Kidney (tissue), 14 donors: ENCODE results near the gene GDPD4. TPM values are rescaled to one million over a fixed set of nuclear protein-coding genes. Genes with fewer than 3 reads are reported as not detected.
A peak's percentile ranks its signal among the peaks of the same experiment; 100 is the strongest.

Experiments used
- DNase-seq, 5 donors: peaks; one replicate each; pipeline ENCODE4 v3.0.0-alpha.2; 2013 to 2020
- FAIRE-seq: peaks from 2 replicates; lab custom pipeline; 2012; peaks lifted over from hg19 to GRCh38; lab: Jason Lieb, UNC
- H3K27ac ChIP-seq, 2 donors: one replicate each; pipeline ENCODE4 v1.7.0; 2013; ENCODE audit warnings: low read depth in 2 of 2, low read length in 2 of 2, inconsistent platforms in 1 of 2
- H3K27me3 ChIP-seq: one replicate; pipeline ENCODE4 v1.7.1; 2013; ENCODE audit warnings: low read length, inconsistent platforms; ENCODE audit not compliant: control insufficient read depth, insufficient read depth
- H3K36me3 ChIP-seq, 3 donors: one replicate each; pipeline versions ENCODE4 v1.7.0 to v1.7.1; 2013; ENCODE audit warnings: low read length in 3 of 3, control low read depth in 1 of 3, inconsistent platforms in 1 of 3; ENCODE audit not compliant: insufficient read depth in 3 of 3, control insufficient read depth in 2 of 3
- H3K4me1 ChIP-seq, 3 donors: one replicate each; pipeline versions ENCODE4 v1.7.0 to v1.7.1; 2013; ENCODE audit warnings: low read length in 3 of 3, inconsistent platforms in 1 of 3, low read depth in 1 of 3; ENCODE audit not compliant: control insufficient read depth in 2 of 3, insufficient read depth in 2 of 3
- H3K4me3 ChIP-seq, 3 donors: one replicate each; pipeline versions ENCODE4 v1.7.0 to v1.8.1; 2013; ENCODE audit warnings: low read length in 3 of 3, control low read depth in 1 of 3, inconsistent platforms in 1 of 3
- H3K9ac ChIP-seq, 3 donors: one replicate each; pipeline versions ENCODE4 v1.7.0 to v1.7.1; 2013; ENCODE audit warnings: low read length in 3 of 3, control low read depth in 1 of 3, inconsistent platforms in 1 of 3
- H3K9me3 ChIP-seq, 3 donors: one replicate each; pipeline versions ENCODE4 v1.7.0 to v1.7.1; 2013; ENCODE audit warnings: low read length in 3 of 3, control low read depth in 1 of 3, inconsistent platforms in 1 of 3; ENCODE audit not compliant: control insufficient read depth in 2 of 3, insufficient read depth in 1 of 3
- intact Hi-C: fragments of 100-400 bp; cut with DNase I; formaldehyde crosslinking; loops from one replicate; pipeline ENCODE4 v1.11.1; 2022
- polyA plus RNA-seq: library from polyadenylated mRNA; stranded (reverse); fragments of 350-450 nt; fragmentation: Illumina TruSeq; extraction: RNeasy Lipid Tissue Mini Kit (QIAGEN cat#74804); gene quantifications from one replicate; pipeline ENCODE4 v1.2.3, GENCODE V29; 2014; ENCODE audit warnings: low read depth, low replicate concordance; ENCODE audit not compliant: insufficient read depth
- total RNA-seq: library from RNA; stranded (reverse); fragmentation: NEBNext Ultra II Directional; extraction: Animal tissue kit (Norgen Biotek cat#: 25700); gene quantifications from one replicate; pipeline ENCODE4 v1.2.1, GENCODE V29; 2021
- TF ChIP-seq, protein P1 (sequence below): IDR thresholded peaks from 3 replicates; pipeline ENCODE4 v1.5.1; 2012; ENCODE audit warnings: mild to moderate bottlenecking, moderate library complexity, borderline replicate concordance; ENCODE audit not compliant: insufficient read depth; ENCODE audit errors: extremely low read depth
- donor health status: control.
- donor health status: control.
- donor health status: control.
- donor health status: control.
- donor health status: control.
- donor health status: DM: yes; HTN: yes; CAD: no.
- donor health status: Normal renal cell carcinoma (clear cell type).

Gene GDPD4
- total and polyA plus RNA-seq, 2 donors from 2014 or later, result not detected

DNA sequence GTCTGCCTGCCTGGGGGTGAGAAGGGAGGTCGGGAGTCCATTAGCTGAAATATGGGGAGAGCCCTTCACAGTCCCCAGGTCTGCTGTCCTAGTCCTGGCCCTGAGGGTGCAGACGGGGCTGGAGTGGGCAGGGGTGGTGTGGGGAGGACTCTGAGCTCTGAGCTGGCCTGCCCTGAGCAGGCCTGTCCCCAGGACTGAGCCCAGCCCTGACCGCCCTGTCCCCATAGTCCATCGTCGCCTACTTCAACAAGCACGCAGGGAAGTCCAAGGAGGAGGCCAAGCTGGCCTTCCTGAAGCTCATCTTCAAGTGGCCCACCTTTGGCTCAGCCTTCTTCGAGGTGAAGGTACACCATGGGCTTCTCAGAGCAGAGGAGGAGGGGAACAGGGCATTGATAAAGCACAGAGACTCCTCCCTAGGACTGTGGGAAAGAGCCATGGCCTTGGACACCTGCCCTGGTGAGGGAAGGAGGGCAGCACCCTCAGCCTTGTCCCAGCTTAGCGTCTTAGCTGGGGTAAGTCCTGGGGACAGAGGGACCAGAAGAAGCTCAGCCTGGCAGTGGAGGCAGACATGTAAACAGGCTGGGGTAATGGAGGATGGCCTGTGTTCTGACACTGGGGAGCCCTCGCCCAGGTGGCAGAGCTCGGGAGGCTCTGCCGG lies 89.8 kb downstream of the GDPD4 start:
- Histone ChIP-seq H3K9ac (no peak overlapping the region), H3K9me3 (no peaks in the 10 kb centered on the region), H3K4me1 (no peaks in the 10 kb centered on the region), H3K27ac (no peak overlapping the region), H3K36me3 (no peaks in the 10 kb centered on the region), H3K4me3 (no peak overlapping the region), H3K27me3 (no peaks in the 10 kb centered on the region)
- intact Hi-C loops, result no loop called here
- TF ChIP-seq, protein P1, sequence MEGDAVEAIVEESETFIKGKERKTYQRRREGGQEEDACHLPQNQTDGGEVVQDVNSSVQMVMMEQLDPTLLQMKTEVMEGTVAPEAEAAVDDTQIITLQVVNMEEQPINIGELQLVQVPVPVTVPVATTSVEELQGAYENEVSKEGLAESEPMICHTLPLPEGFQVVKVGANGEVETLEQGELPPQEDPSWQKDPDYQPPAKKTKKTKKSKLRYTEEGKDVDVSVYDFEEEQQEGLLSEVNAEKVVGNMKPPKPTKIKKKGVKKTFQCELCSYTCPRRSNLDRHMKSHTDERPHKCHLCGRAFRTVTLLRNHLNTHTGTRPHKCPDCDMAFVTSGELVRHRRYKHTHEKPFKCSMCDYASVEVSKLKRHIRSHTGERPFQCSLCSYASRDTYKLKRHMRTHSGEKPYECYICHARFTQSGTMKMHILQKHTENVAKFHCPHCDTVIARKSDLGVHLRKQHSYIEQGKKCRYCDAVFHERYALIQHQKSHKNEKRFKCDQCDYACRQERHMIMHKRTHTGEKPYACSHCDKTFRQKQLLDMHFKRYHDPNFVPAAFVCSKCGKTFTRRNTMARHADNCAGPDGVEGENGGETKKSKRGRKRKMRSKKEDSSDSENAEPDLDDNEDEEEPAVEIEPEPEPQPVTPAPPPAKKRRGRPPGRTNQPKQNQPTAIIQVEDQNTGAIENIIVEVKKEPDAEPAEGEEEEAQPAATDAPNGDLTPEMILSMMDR, result no peak
- DNase-seq (peak in 2 of 5 donors; percentile 15 to 59), FAIRE-seq (no peak)

DNA sequence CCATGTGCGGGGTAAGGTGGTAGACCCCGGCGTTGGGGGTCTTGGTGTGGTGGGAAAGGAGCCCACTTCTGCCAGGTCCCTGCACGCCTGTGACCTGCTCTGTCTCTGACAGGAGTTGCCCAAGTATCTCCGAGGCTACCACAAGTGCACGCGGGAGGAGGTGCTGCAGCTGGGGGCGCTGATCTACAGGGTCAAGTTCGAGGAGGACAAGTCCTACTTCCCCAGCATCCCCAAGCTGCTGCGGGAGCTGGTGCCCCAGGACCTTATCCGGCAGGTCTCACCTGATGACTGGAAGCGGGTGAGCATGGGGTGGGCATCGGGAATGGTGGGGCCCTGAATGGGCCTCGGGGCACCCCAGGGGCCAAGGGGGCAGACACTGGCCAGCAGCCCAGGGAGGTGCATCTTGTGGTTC lies 90.4 kb downstream of the GDPD4 start:
- Histone ChIP-seq H3K9ac (no peak overlapping the region), H3K9me3 (no peaks in the 10 kb centered on the region), H3K4me1 (no peaks in the 10 kb centered on the region), H3K36me3 (no peaks in the 10 kb centered on the region), H3K27me3 (no peaks in the 10 kb centered on the region), H3K4me3 (no peak overlapping the region), H3K27ac (no peak overlapping the region)
- intact Hi-C loops, result no loop called here
- no peak for FAIRE-seq
- DNase-seq, result peak in 1 of 5 donors; percentile 64
- TF ChIP-seq, protein P1, result no peak

DNA sequence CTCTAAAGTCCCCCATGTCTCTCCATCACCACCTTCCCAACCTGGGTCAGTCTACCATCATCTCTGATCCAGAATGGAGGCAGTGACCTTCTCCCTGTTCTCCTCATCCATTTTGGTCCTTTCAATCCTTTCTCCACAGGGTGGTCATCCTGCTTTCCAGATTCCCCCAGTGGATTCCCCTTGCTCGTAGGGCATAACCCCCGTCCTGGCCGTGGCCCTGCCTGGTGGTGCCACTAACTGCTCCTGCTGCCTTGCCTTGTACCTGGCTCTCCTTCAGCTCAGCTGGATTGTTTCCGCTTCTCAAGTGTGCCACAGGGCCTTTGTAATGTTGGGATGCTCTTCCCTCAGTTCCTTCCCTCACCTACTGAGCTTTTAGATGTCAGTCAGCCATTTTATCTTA lies 91.8 kb downstream of the GDPD4 start:
- H3K27ac ChIP-seq, result no peak overlapping the region
- no peak for DNase-seq
- intact Hi-C loops, result no loop called here
- H3K4me1 ChIP-seq, result no peaks in the 10 kb centered on the region
- no peaks in the 10 kb centered on the region for H3K9me3 ChIP-seq
- no peaks in the 10 kb centered on the region for H3K36me3 ChIP-seq
- TF ChIP-seq, protein P1, result no peak
- no peak for FAIRE-seq
- H3K9ac ChIP-seq, result no peak overlapping the region
- H3K27me3 ChIP-seq, result no peaks in the 10 kb centered on the region
- no peak overlapping the region for H3K4me3 ChIP-seq

DNA sequence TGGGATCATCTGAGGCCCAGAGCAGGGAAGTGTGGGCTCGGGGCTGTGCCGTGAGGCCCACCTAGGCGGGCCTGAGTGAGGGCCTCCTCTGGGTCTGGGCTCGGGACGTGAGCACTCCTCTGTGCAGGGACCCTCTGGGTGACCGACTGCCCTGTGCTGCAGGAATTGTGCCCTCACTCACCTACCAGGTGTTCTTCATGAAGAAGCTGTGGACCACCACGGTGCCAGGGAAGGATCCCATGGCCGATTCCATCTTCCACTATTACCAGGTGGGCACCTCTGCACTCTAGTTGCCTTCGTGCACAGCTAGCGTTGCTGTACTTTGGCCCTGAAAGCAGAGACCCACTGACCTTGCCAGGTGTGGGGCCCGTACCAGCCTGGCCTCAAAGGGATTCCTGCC lies 93.0 kb downstream of the GDPD4 start:
- DNase-seq (no peak), FAIRE-seq (no peak)
- TF ChIP-seq, protein P1, result no peak

More for the DNA sequence above, 93.0 kb downstream of the GDPD4 start:
- Histone ChIP-seq H3K4me1 (no peaks in the 10 kb centered on the region), H3K27me3 (no peaks in the 10 kb centered on the region), H3K36me3 (no peaks in the 10 kb centered on the region), H3K9ac (no peak overlapping the region), H3K9me3 (no peaks in the 10 kb centered on the region), H3K4me3 (no peak overlapping the region), H3K27ac (no peak overlapping the region)
- intact Hi-C loops, result no loop called here
